Measurements from ENCODE around the gene RSPH3.

RSPH3 gene

GRCh38 chr6:158933079-158933595, 66.9 kb downstream of the RSPH3 start:
- DNase-seq = no peak

DNA sequence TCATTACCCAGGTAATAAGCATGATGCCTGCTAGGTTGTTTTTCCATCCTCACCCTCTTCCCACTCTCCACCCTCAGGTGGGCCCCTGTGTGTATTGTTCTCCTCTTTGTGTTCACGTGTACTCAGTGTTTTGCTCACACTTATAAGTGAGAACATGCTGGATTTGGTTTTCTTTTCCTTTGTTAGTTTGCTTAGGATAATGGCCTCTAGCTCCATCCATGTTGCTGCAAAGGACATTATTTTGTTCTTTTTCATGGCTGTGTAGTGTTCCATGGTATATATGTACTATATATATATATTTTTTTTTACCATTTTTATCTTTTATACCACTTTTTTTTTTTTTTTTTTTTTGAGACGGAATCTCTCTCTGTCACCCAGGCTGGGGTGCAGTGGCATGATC, 71.9 kb downstream of the RSPH3 start:
- DNase-seq = no peak

DNA sequence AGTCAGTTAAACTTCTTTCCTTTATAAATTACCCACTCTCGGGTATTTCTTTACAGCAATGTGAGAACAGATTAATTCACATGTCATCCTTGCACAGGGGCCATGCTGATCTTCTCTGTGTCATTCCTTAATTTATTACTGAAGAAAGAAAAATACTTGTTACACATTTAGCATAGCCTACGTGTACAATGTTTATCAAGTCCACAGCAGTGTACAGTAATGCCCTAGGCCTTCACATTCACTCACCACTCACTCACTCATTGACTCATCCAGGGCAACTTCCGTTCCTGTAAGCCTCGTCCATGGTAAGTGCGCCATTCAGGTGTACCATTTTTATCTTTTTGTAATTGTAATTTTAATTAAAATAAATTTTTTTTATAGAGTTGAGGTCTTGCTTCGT, 73.6 kb downstream of the RSPH3 start:
- no peak for DNase-seq

- no peak for DNase-seq
These were observed 75.2 kb downstream of the RSPH3 start for GRCh38 chr6:158924499-158925455.

GRCh38 chr6:158923805-158924498, 76.0 kb downstream of the RSPH3 start:
- no peak for DNase-seq

Measured in activated T-cell treated with anti-CD3 and anti-CD28 coated beads, Interleukin-2, amount 50 U/mL, for 1 hour (primary cell).